Hepatocyte (in vitro differentiated cells): ENCODE results near the gene TCF4.

Experiments used
- EZH2 ChIP-seq: fragments of 200-600 bp; sonication (generic); IDR thresholded peaks from 2 replicates; pipeline ENCODE4 v1.6.1; 2016; ENCODE audit warnings: antibody characterized with exemption, mild to moderate bottlenecking, borderline replicate concordance
- TF ChIP-seq, protein P1 (sequence below): fragments of 200-600 bp; sonication (generic); IDR thresholded peaks from 2 replicates; pipeline ENCODE4 v1.5.1; 2016; ENCODE audit warnings: antibody characterized with exemption, mild to moderate bottlenecking; ENCODE audit not compliant: poor library complexity

DNA sequence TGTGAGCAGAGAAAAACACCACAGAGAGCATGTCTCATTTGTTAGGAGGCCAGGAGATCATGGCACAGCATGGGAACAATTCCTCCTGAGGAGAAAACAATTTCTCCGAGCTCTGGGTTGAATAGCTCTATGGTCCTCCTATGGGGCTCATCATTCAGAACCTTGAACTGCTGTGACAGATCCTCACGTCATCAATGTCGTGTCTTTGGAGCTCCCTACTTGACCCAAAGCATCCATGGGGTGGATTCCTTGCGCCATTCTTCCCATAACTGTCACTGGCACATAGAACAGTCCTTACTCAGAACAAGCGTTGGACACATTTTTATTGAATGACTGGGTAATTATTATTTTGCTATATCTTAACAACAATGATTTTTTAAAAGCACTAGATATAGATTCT, 15.8 kb upstream of the TCF4 start:
- TF ChIP-seq, protein P1, sequence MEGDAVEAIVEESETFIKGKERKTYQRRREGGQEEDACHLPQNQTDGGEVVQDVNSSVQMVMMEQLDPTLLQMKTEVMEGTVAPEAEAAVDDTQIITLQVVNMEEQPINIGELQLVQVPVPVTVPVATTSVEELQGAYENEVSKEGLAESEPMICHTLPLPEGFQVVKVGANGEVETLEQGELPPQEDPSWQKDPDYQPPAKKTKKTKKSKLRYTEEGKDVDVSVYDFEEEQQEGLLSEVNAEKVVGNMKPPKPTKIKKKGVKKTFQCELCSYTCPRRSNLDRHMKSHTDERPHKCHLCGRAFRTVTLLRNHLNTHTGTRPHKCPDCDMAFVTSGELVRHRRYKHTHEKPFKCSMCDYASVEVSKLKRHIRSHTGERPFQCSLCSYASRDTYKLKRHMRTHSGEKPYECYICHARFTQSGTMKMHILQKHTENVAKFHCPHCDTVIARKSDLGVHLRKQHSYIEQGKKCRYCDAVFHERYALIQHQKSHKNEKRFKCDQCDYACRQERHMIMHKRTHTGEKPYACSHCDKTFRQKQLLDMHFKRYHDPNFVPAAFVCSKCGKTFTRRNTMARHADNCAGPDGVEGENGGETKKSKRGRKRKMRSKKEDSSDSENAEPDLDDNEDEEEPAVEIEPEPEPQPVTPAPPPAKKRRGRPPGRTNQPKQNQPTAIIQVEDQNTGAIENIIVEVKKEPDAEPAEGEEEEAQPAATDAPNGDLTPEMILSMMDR = no peak
- no peak for TF ChIP-seq EZH2
